Metanephros (tissue), 1 donor: ENCODE data around the gene VSTM2L. TPM values are rescaled to one million over a fixed set of nuclear protein-coding genes. Genes with fewer than 3 reads are reported as not detected.

ENCODE experiments used
- total RNA-seq: library from RNA; depleted of rRNA; stranded (reverse); fragments of >200 nt; gene quantifications from one replicate; pipeline ENCODE4 v1.2.3, GENCODE V29; 2014

VSTM2L gene, protein sequence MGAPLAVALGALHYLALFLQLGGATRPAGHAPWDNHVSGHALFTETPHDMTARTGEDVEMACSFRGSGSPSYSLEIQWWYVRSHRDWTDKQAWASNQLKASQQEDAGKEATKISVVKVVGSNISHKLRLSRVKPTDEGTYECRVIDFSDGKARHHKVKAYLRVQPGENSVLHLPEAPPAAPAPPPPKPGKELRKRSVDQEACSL
- total RNA-seq: 4.7 TPM

DNA sequence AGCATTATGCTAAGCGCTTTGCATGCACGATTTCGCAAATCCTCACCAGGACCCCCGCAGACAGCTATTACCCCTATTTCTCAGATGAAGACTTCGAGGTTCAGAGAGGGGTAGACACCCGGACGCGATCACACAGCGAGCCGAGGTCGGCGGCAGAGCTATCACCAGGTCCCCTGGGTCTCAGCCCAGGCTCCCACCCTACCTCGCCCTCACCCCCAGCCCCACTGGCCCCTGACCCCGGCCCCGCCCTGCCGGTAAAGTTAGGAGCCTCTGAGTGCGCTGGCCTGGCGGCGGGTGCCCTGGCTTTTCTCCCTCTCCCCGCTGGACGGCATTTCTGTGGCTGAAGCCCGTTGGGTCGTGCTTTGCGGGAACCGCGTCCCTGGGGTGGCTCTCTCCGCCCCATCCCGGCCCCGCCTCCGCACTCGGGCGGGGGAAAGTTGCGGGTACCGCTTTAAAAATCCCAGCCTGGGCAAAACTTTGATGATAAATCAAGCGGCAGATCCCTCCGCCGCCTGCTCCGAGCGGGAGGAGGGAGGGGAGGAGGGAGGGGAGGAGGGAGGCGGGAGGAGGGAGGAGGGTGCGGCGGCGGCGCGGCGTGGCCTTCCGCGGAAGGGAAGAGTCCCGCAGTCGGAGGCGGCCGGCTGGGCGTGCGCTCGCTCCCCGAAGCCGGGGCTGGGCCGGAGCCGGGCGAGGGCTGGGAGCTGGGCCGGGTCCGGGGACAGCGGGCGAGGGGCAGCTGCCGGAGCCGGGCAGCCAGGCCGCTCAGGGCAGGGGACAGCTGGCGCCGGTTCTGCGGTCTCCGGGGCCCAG is at the start of gene VSTM2L:
Gene VSTM2L, plus strand, starts transcription at position 624 of the 810 bp plus-strand sequence. CDS start 224 bp downstream, outside the sequence.

Other genes with a start within 250 kb of the VSTM2L start
- gene CTNNBL1, start 209.1 kb upstream of the VSTM2L start, total RNA-seq: 27.1 TPM
- 28.4 TPM for gene TTI1, start 130.3 kb downstream of the VSTM2L start, total RNA-seq
- 43.7 TPM for gene RPRD1B, start 130.6 kb downstream of the VSTM2L start, total RNA-seq